Fibroblast of skin of scalp (primary cell): ENCODE data around the gene SRGAP2C.
"Not testable (repeated sequence)": the region's sequence is repeated elsewhere in the genome, so short reads cannot be mapped to it uniquely, and the experiment has no call there.

Source experiments
- DNase-seq: peaks from one replicate; pipeline ENCODE4 v3.0.0-alpha.2; 2013

Gene SRGAP2C

GRCh38 chr1:121186191-121186590 is 1.4 kb downstream of the SRGAP2C start:
- DNase-seq, result not testable (repeated sequence)

- DNase-seq, result not testable (repeated sequence)
Observed at GRCh38 chr1:121187914-121188313, 3.1 kb downstream of the SRGAP2C start.

GRCh38 chr1:121192512-121192911 is 7.7 kb downstream of the SRGAP2C start:
- not testable (repeated sequence) for DNase-seq

- DNase-seq, result not testable (repeated sequence)
Observed at GRCh38 chr1:121197095-121197882, 12.5 kb downstream of the SRGAP2C start.

GRCh38 chr1:121199763-121200162 is 15.0 kb downstream of the SRGAP2C start:
- not testable (repeated sequence) for DNase-seq

- DNase-seq, result not testable (repeated sequence)
Observed at GRCh38 chr1:121200232-121200631, 15.5 kb downstream of the SRGAP2C start.

- DNase-seq, result peak; percentile 16
Observed at GRCh38 chr1:121200985-121201981, 16.5 kb downstream of the SRGAP2C start.

GRCh38 chr1:121202986-121203385 is 18.2 kb downstream of the SRGAP2C start:
- DNase-seq, result not testable (repeated sequence)

- DNase-seq, result not testable (repeated sequence)
Observed at GRCh38 chr1:121205786-121206711, 21.3 kb downstream of the SRGAP2C start.

- not testable (repeated sequence) for DNase-seq
Observed at GRCh38 chr1:121207328-121207727, 22.6 kb downstream of the SRGAP2C start.

GRCh38 chr1:121208375-121208774 is 23.6 kb downstream of the SRGAP2C start:
- DNase-seq, result not testable (repeated sequence)

GRCh38 chr1:121210778-121211177 is 26.0 kb downstream of the SRGAP2C start:
- not testable (repeated sequence) for DNase-seq

- not testable (repeated sequence) for DNase-seq
Observed at GRCh38 chr1:121213491-121213890, 28.7 kb downstream of the SRGAP2C start.

GRCh38 chr1:121214544-121215156 is 29.9 kb downstream of the SRGAP2C start:
- DNase-seq, result not testable (repeated sequence)

- not testable (repeated sequence) for DNase-seq
Observed at GRCh38 chr1:121215699-121216417, 31.1 kb downstream of the SRGAP2C start.

- DNase-seq, result not testable (repeated sequence)
Observed at GRCh38 chr1:121216676-121217075, 31.9 kb downstream of the SRGAP2C start.

GRCh38 chr1:121221770-121222169 is 37.0 kb downstream of the SRGAP2C start:
- not testable (repeated sequence) for DNase-seq

- not testable (repeated sequence) for DNase-seq
Observed at GRCh38 chr1:121224714-121225113, 39.9 kb downstream of the SRGAP2C start.

GRCh38 chr1:121226295-121226904 is 41.6 kb downstream of the SRGAP2C start:
- DNase-seq, result not testable (repeated sequence)

- not testable (repeated sequence) for DNase-seq
Observed at GRCh38 chr1:121226925-121227324, 42.1 kb downstream of the SRGAP2C start.
